Transverse colon (tissue), 4 donors: ENCODE data around the gene ZNF653. TPM values are rescaled to one million over a fixed set of nuclear protein-coding genes. Genes with fewer than 3 reads are reported as not detected.
"Not testable (repeated sequence)": the region's sequence is repeated elsewhere in the genome, so short reads cannot be mapped to it uniquely, and the experiment has no call there.

Experiments used
- DNase-seq: peaks from one replicate; pipeline ENCODE4 v3.0.0-alpha.2; 2019
- H3K27ac ChIP-seq, 4 donors: fragments of 200-600 bp; sonication (generic); 2 replicates each; pipeline ENCODE4 v1.5.1; 2016 to 2018; ENCODE audit warnings: inconsistent platforms in 4 of 4
- H3K27me3 ChIP-seq: fragments of 200-600 bp; sonication (generic); 2 replicates; pipeline ENCODE4 v1.5.1; 2017; ENCODE audit warnings: inconsistent platforms
- H3K36me3 ChIP-seq, 4 donors: fragments of 200-600 bp; sonication (generic); 2 replicates each; pipeline ENCODE4 v1.5.1; 2017 to 2019; ENCODE audit warnings: inconsistent platforms in 4 of 4
- H3K4me1 ChIP-seq, 4 donors: fragments of 200-600 bp; sonication (generic); 2 replicates each; pipeline ENCODE4 v1.5.1; 2017 to 2020; ENCODE audit warnings: inconsistent platforms in 4 of 4
- H3K4me3 ChIP-seq, 4 donors: fragments of 200-600 bp; sonication (generic); 1 replicate in 1 of 4; 2 replicates in 3 of 4; pipeline versions ENCODE4 v1.5.1 to v1.6.1; 2017 to 2019; ENCODE audit warnings: inconsistent platforms in 4 of 4
- H3K9me3 ChIP-seq, 2 donors: fragments of 200-600 bp; sonication (generic); 2 replicates each; pipeline ENCODE4 v1.5.1; 2017 to 2019; ENCODE audit warnings: inconsistent platforms in 2 of 2
- CTCF ChIP-seq, 5 experiments: fragments of 200-600 bp in 3 of 5; fragments of 450-650 bp in 2 of 5; sonication (generic) in 3 of 5; IDR thresholded peaks; 1 replicate in 2 of 5; 2 replicates in 3 of 5; pipeline ENCODE4 v1.5.1; 2016 to 2017; ENCODE audit warnings: antibody characterized with exemption in 5 of 5, inconsistent platforms in 3 of 5, mild to moderate bottlenecking in 2 of 5, moderate library complexity in 1 of 5
- EP300 ChIP-seq: sonication (generic); formaldehyde crosslinking; IDR thresholded peaks from one replicate; pipeline ENCODE4 v1.6.1; 2017; ENCODE audit warnings: antibody characterized with exemption, low read depth
- POLR2A ChIP-seq: fragments of 450-650 bp; IDR thresholded peaks from one replicate; pipeline ENCODE4 v1.6.1; 2016; ENCODE audit warnings: antibody characterized with exemption, mild to moderate bottlenecking, moderate library complexity
- POLR2AphosphoS5 ChIP-seq, 3 donors: sonication (generic); formaldehyde crosslinking; IDR thresholded peaks; one replicate each; pipeline ENCODE4 v1.6.1; 2016; ENCODE audit warnings: antibody characterized with exemption in 3 of 3
- WGBS, 2 donors: methylation state at CpG; one replicate each; pipeline ENCODE4 v1.1.5; 2018; ENCODE audit warnings: low coverage in 1 of 2; 5-methylcytosine and 5-hydroxymethylcytosine counted together
- in situ Hi-C, 4 donors: fragments of 200-750 bp; cut with MboI; loops; one replicate each; pipeline versions ENCODE4 v1.15.0 to v1.15.1; 2017; ENCODE audit warnings: low sequenced_read_pairs in 3 of 4, low pct_ligation_motif_present in 1 of 4, low pct_unique_long_range_greater_than_20kb in 1 of 4
- intact Hi-C: fragments of 100-400 bp; cut with DNase I; formaldehyde crosslinking; loops from one replicate; pipeline ENCODE4 v1.15.1; 2023; ENCODE audit warnings: low total_unique reads
- total RNA-seq, 4 donors: library from RNA; depleted of rRNA; stranded (reverse); fragments of >200 nt; gene quantifications; one replicate each; pipeline ENCODE4 v1.1.0, GENCODE V29; 2016

Gene ZNF653
- total RNA-seq, 4 donors from 2014 or later, result 10.6 to 44.9 (median 17.4) TPM

- in situ Hi-C loops, result loop anchor here in 1 of 4 donors (25.0 kb wide), 1 partner anchor 176 kb away; the partner anchor contains the start of gene TSPAN16
- intact Hi-C loops, result no loop called here
- Histone ChIP-seq H3K36me3 (no peaks in the 10 kb centered on the region), H3K9me3 (no peaks in the 10 kb centered on the region), H3K27me3 (peaks cover 19% of the 10 kb centered on the region), H3K27ac (no peak overlapping the region), H3K4me1 (no peaks in the 10 kb centered on the region), H3K4me3 (no peak overlapping the region)
- TF ChIP-seq CTCF (IDR thresholded peaks at IDR 0.05) (no peak), EP300 (no peak), POLR2AphosphoS5 (IDR thresholded peaks at IDR 0.05) (no peak)
- 49% methylated on average over 12 of the region's 12 CpGs; no CpG with 5 or more reads in 1 of the 2 donors for WGBS, 2 donors
- no peak for DNase-seq
Measured at GRCh38 chr19:11463391-11463790, 42.2 kb downstream of the ZNF653 start.

DNA sequence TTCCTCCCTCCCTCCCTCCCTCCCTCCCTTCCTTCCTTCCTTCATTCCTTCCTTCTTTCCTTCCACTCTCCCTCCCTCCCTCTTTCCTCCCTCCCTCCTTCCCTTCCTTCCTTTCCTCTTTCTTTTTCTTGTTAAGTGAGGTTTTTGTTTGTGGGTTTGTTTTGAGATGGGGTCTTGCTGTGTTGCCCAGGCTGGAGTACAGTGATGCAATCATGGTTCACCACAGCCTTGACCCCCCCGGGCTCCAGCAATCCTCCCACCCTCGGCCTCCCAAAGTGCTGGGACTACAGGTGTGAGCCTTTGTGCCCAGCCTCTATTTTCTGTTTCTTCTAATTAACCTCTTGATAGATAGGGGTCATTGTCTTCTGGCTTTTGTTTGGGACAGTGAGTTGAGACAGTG is 44.2 kb downstream of the ZNF653 start:
- Histone ChIP-seq H3K4me1 (no peaks in the 10 kb centered on the region), H3K36me3 (no peaks in the 10 kb centered on the region), H3K27me3 (peaks cover 32% of the 10 kb centered on the region), H3K27ac (no peak overlapping the region), H3K4me3 (no peak overlapping the region), H3K9me3 (no peaks in the 10 kb centered on the region)
- intact Hi-C loops (no loop called here), in situ Hi-C loops (loop anchor here in 1 of 4 donors (25.0 kb wide), 1 partner anchor 174 kb away; the partner anchor contains the start of gene TSPAN16)
- 55% methylated on average over 2 of the region's 2 CpGs; no CpG with 5 or more reads in 1 of the 2 donors for WGBS, 2 donors
- DNase-seq, result no peak
- TF ChIP-seq EP300 (no peak), POLR2AphosphoS5 (IDR thresholded peaks at IDR 0.05) (no peak)

DNA sequence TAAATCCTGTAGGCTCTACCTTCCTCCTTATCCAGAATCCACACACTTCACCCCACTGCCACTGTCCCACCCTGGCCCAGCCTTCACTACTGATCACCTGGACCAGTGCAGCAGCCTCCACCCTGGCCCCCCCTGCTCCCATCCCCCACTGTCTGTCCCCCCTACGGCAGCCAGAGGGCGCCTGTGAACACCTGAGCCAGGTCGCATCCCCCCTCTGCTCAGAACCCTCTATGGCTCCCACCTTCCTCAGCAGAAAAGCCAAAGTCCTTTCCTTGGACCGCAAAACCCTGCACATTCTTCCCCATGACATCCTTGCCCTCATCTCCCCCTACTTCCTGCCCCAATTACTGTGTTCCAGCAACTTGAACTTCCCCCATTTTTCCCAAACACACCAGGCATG is 45.4 kb downstream of the ZNF653 start:
- TF ChIP-seq EP300 (no peak), CTCF (IDR thresholded peaks at IDR 0.05) (peak in 1 of 5 experiments; percentile 6)
- H3K9me3 ChIP-seq, result no peaks in the 10 kb centered on the region
- intact Hi-C loops, result no loop called here
- no peaks in the 10 kb centered on the region for H3K36me3 ChIP-seq
- H3K4me1 ChIP-seq, result no peaks in the 10 kb centered on the region
- H3K27ac ChIP-seq, result no peak overlapping the region
- 32 to 100% methylated on average over 1 to 4 of the region's 4 CpGs for WGBS, 2 donors
- DNase-seq, result no peak
- in situ Hi-C loops, result loop anchor here in 1 of 4 donors (25.0 kb wide), 1 partner anchor 173 kb away; the partner anchor contains the start of gene TSPAN16
- H3K27me3 ChIP-seq, result peaks cover 32% of the 10 kb centered on the region
- no peak overlapping the region for H3K4me3 ChIP-seq

DNA sequence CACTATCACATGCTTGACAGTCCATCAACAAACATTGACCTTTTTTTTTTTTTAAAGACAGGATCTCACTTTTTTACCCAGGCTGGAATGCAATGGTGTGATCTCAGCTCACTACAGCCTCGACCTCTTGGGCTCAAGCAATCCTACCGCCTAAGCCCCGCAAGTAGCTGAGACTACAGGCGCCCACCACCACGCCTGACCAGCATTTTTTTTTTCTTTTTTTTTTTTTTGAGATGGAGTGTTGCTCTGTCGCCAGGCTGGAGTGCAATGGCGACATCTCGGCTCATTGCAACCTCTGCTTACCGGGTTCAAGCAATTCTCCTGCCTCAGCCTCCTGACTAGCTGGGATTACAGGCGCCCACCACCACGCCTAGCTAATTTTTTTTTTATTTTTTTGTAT is 46.7 kb downstream of the ZNF653 start:
- H3K27me3 ChIP-seq, result peaks cover 32% of the 10 kb centered on the region
- H3K4me1 ChIP-seq, H3K9me3 ChIP-seq, intact Hi-C loops, H3K4me3 ChIP-seq, DNase-seq, H3K27ac ChIP-seq, H3K36me3 ChIP-seq: not testable (repeated sequence)
- in situ Hi-C loops, result loop anchor here in 1 of 4 donors (25.0 kb wide), 1 partner anchor 172 kb away; the partner anchor contains the start of gene TSPAN16
- WGBS, 2 donors, result 80 to 81% methylated on average over 11 of the region's 11 CpGs

DNA sequence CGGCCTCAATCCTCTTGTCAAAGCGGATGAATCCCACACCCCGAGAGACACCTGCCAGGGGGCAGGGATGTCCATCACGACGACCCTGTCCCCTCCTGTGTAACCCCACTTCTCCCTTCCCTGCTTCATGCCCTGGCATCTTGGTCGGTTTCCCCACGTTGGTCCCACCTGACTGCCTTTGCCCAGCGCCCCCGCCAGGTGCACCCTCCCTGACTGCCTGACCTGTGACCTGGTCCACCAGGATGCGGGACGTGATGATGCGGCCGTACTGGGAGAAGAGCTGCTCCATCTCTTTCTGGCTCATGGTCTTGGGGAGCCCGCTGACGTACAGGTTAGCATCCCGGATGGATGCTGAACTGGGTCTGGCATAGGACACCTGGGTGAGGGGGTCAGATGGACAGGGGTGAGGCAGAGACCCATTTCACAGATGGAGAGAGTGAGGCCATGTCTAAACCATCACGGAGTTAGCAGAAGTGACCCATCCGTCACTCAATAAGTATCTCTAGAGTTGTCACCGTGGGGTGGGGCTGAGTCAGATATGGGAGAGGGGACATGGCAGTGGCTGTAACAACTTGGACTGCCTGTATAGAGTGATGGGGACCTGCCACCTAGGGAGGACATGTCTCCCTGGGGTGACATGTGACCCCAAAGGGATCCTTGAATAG is 47.3 kb downstream of the ZNF653 start:
- in situ Hi-C loops, result loop anchor here in 1 of 4 donors (25.0 kb wide), 1 partner anchor 171 kb away; the partner anchor contains the start of gene TSPAN16
- WGBS, 2 donors, result 83 to 100% methylated on average over 1 to 19 of the region's 19 CpGs

More for the DNA sequence above, 47.3 kb downstream of the ZNF653 start:
- Histone ChIP-seq H3K4me3 (no peak overlapping the region), H3K27me3 (peaks cover 32% of the 10 kb centered on the region), H3K36me3 (no peaks in the 10 kb centered on the region), H3K4me1 (no peaks in the 10 kb centered on the region), H3K27ac (no peak overlapping the region), H3K9me3 (no peaks in the 10 kb centered on the region)
- no peak for DNase-seq
- TF ChIP-seq POLR2A (no peak), POLR2AphosphoS5 (IDR thresholded peaks at IDR 0.05) (no peak), CTCF (IDR thresholded peaks at IDR 0.05) (no peak), EP300 (no peak)
- intact Hi-C loops, result no loop called here
